NCI-H69 (cell line): ENCODE results near the gene SLC4A9.
A peak's percentile ranks its signal among the peaks of the same experiment; 100 is the strongest.

ENCODE experiments used
- DNase-seq: peaks from one replicate; lab custom pipeline; 2025; lab: John Stamatoyannopoulos, UW

The SLC4A9 gene

GRCh38 chr5:140361901-140362300, 1.9 kb downstream of the SLC4A9 start:
- no peak for DNase-seq

GRCh38 chr5:140362311-140362710, 2.3 kb downstream of the SLC4A9 start:
- no peak for DNase-seq

GRCh38 chr5:140362875-140363630, 3.1 kb downstream of the SLC4A9 start:
- peak; percentile 78 for DNase-seq

- DNase-seq, result no peak
Observed at GRCh38 chr5:140363631-140364471, 3.9 kb downstream of the SLC4A9 start.

GRCh38 chr5:140364472-140364765, 4.4 kb downstream of the SLC4A9 start:
- no peak for DNase-seq

GRCh38 chr5:140365282-140365681, 5.3 kb downstream of the SLC4A9 start:
- no peak for DNase-seq

GRCh38 chr5:140365941-140366340, 5.9 kb downstream of the SLC4A9 start:
- no peak for DNase-seq

- DNase-seq, result no peak
Observed at GRCh38 chr5:140366589-140367255, 6.7 kb downstream of the SLC4A9 start.

- DNase-seq, result no peak
Observed at GRCh38 chr5:140367256-140368013, 7.4 kb downstream of the SLC4A9 start.

- DNase-seq, result no peak
Observed at GRCh38 chr5:140371356-140372151, 11.6 kb downstream of the SLC4A9 start.

GRCh38 chr5:140372971-140373487, 13.0 kb downstream of the SLC4A9 start:
- DNase-seq, result peak; percentile 88

- DNase-seq, result no peak
Observed at GRCh38 chr5:140381351-140381750, 21.4 kb downstream of the SLC4A9 start.

- DNase-seq, result no peak
Observed at GRCh38 chr5:140381972-140382371, 22.0 kb downstream of the SLC4A9 start.

- no peak for DNase-seq
Observed at GRCh38 chr5:140382866-140383265, 22.9 kb downstream of the SLC4A9 start.

GRCh38 chr5:140383300-140383699, 23.3 kb downstream of the SLC4A9 start:
- DNase-seq, result no peak

GRCh38 chr5:140388052-140388451, 28.1 kb downstream of the SLC4A9 start:
- no peak for DNase-seq

- DNase-seq, result no peak
Observed at GRCh38 chr5:140391312-140391711, 31.3 kb downstream of the SLC4A9 start.

GRCh38 chr5:140391732-140392131, 31.7 kb downstream of the SLC4A9 start:
- DNase-seq, result no peak

GRCh38 chr5:140393738-140394137, 33.7 kb downstream of the SLC4A9 start:
- DNase-seq, result no peak

GRCh38 chr5:140398379-140398811, 38.4 kb downstream of the SLC4A9 start:
- DNase-seq, result no peak
